GM18909 (cell line): ENCODE data around the gene BORA.
"Not testable (repeated sequence)": the region's sequence is repeated elsewhere in the genome, so short reads cannot be mapped to it uniquely, and the experiment has no call there.

Experiments used
- ATAC-seq: cut with Tn5 transposase; IDR thresholded peaks from one replicate; pipeline ENCODE4 v1.9.1; 2021; ENCODE audit warnings: mild to moderate bottlenecking; ENCODE audit not compliant: unreplicated experiment, poor library complexity

The BORA gene

DNA sequence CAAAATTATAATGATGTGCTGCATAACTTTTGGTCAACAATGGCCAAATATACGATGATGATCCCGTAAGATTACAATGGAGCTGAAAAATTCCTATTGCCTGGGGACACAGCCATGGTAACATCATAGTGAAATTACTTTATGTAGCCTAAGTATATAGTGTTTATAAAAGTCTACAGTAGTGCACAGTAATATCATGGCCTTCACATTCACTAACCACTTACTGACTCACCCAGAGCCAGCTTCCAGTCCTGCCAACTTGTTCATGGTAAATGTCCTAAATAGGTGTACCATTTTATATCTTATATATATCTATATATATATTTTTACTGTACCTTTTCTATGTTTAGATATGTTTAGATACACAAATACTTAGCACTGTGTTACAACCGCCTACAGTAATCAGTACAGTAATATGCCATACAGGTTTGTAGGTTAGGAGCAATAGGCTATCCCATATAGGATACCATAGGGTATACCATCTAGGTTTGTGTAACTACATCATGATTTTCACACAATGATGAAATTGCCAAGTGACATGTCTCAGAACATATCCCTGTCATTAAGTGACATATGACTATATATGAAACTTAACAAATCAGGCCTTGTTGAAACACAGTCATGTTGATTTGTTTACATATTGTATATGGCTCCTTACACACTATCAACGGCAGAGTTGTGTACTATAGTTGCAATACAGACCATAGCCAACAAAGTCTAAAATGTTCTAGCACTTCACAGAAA, 30.2 kb downstream of the BORA start:
- no peak for ATAC-seq

- ATAC-seq, result no peak
Measured at GRCh38 chr13:72760189-72760588, 32.5 kb downstream of the BORA start.

DNA sequence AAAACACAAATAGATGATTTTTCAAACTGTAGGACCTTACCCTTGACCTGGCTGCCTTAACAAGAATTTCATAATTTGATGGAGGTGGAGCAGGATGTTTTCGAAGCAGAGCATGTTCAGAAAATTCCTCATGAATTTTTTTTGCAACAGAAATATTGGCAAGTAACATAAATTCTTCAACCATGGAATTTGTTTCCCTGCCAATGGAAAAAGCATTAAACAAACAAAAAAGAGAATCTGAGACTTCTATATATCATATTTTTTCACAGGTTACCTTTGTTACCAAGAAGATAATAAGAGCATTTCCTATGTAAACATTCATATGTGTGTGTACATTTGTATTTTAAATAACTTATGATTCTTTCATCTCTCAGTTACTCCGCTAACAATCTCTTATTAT, 35.7 kb downstream of the BORA start:
- ATAC-seq, result no peak

- no peak for ATAC-seq
Measured at GRCh38 chr13:72774019-72774418, 46.3 kb downstream of the BORA start.

- ATAC-seq, result peak; percentile 98
Measured at GRCh38 chr13:72781451-72782439, 54.0 kb downstream of the BORA start, which contains the start of the genes DIS3 and PIBF1. Gene DIS3, minus strand, starts transcription at chr13:72781900. Its CDS starts 68 bp downstream, at chr13:72781832. Gene PIBF1, plus strand, starts transcription at chr13:72782133. Its CDS starts 1,337 bp downstream, at chr13:72783470.

DNA sequence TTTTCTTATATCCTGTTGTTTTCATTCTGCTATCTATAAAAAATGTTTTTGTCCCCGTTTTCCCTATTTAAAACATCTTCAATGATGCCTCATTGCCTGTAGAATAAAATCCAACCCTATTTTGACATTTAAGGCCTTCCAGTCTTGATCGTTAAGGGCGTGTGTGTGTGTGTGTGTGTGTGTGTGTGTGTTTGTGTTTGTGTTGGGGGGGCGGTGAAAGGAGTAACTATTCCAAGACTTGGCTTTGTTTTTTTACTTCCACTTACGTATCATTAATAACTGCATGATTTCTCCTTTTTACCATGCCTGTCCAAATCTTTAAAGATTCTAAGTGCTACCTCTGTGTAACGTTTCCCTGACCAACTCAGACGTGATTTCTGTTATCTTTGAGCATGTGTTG, 55.0 kb downstream of the BORA start:
- no peak for ATAC-seq

- ATAC-seq, result not testable (repeated sequence)
Measured at GRCh38 chr13:72784679-72785078, 57.0 kb downstream of the BORA start.

- ATAC-seq, result no peak
Measured at GRCh38 chr13:72788831-72789230, 61.1 kb downstream of the BORA start.

- ATAC-seq, result no peak
Measured at GRCh38 chr13:72792640-72793039, 64.9 kb downstream of the BORA start.

GRCh38 chr13:72798817-72799216, 71.1 kb downstream of the BORA start:
- no peak for ATAC-seq

- no peak for ATAC-seq
Measured at GRCh38 chr13:72804301-72804700, 76.6 kb downstream of the BORA start.
